PFSK-1 (cell line): ENCODE data around the gene HIGD1C.

Experiments
- POLR2AphosphoS5 ChIP-seq: IDR thresholded peaks from 2 replicates; pipeline ENCODE4 v1.6.1; 2012; ENCODE audit warnings: low read depth, mild to moderate bottlenecking, control low read depth, low read length, moderate library complexity
- SIN3A ChIP-seq: IDR thresholded peaks from 2 replicates; pipeline ENCODE4 v1.6.1; 2012; ENCODE audit warnings: mild to moderate bottlenecking, low read length, moderate library complexity, borderline replicate concordance; ENCODE audit not compliant: insufficient read depth
- TAF1 ChIP-seq: IDR thresholded peaks from 2 replicates; pipeline ENCODE4 v1.6.1; 2012; ENCODE audit warnings: low read length, control low read depth, borderline replicate concordance; ENCODE audit not compliant: insufficient read depth
- TF ChIP-seq, protein P1 (sequence below), 2 experiments: IDR thresholded peaks; 2 replicates each; pipeline versions ENCODE4 v1.6.1 to v1.8.0; 2011 to 2012; ENCODE audit warnings: low read depth in 2 of 2, low read length in 2 of 2, control low read depth in 1 of 2, inconsistent platforms in 1 of 2, mild to moderate bottlenecking in 1 of 2, moderate library complexity in 1 of 2; ENCODE audit not compliant: insufficient read depth in 1 of 2

- TF ChIP-seq TAF1 (no peak), POLR2AphosphoS5 (no peak), SIN3A (no peak)
- TF ChIP-seq, protein P1, sequence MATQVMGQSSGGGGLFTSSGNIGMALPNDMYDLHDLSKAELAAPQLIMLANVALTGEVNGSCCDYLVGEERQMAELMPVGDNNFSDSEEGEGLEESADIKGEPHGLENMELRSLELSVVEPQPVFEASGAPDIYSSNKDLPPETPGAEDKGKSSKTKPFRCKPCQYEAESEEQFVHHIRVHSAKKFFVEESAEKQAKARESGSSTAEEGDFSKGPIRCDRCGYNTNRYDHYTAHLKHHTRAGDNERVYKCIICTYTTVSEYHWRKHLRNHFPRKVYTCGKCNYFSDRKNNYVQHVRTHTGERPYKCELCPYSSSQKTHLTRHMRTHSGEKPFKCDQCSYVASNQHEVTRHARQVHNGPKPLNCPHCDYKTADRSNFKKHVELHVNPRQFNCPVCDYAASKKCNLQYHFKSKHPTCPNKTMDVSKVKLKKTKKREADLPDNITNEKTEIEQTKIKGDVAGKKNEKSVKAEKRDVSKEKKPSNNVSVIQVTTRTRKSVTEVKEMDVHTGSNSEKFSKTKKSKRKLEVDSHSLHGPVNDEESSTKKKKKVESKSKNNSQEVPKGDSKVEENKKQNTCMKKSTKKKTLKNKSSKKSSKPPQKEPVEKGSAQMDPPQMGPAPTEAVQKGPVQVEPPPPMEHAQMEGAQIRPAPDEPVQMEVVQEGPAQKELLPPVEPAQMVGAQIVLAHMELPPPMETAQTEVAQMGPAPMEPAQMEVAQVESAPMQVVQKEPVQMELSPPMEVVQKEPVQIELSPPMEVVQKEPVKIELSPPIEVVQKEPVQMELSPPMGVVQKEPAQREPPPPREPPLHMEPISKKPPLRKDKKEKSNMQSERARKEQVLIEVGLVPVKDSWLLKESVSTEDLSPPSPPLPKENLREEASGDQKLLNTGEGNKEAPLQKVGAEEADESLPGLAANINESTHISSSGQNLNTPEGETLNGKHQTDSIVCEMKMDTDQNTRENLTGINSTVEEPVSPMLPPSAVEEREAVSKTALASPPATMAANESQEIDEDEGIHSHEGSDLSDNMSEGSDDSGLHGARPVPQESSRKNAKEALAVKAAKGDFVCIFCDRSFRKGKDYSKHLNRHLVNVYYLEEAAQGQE (IDR thresholded peaks at IDR 0.05; ENCODE audit: insufficient read depth in 1 of 2, low read depth in 2 of 2, low read length in 2 of 2) = no peak
These were observed 34.8 kb downstream of the HIGD1C start for GRCh38 chr12:50986966-50987737.
